Measurements from ENCODE around the gene TMEM42.
"Not testable (repeated sequence)": the region's sequence is repeated elsewhere in the genome, so short reads cannot be mapped to it uniquely, and the experiment has no call there.

GRCh38 chr3:44856663-44857062 lies 5.0 kb upstream of the TMEM42 start:
- TF ChIP-seq ZFP30 (CRISPR knock-in tag; IDR thresholded peaks at IDR 0.05); ESRRG (CRISPR knock-in tag; IDR thresholded peaks at IDR 0.05); ZNF8 (CRISPR knock-in tag; IDR thresholded peaks at IDR 0.05); ZNF565 (CRISPR knock-in tag; conservative IDR thresholded peaks at IDR 0.05; ENCODE audit: low read depth); TCF4 (CRISPR knock-in tag; IDR thresholded peaks at IDR 0.05; ENCODE audit: borderline replicate concordance); BACH2 (CRISPR knock-in tag; IDR thresholded peaks at IDR 0.05; ENCODE audit: borderline replicate concordance): not testable (repeated sequence)

All from SK-N-SH treated with all-trans-retinoic acid at 6 μM for 48 hours (cell line).